ENCODE data around the gene STAB1.

DNA sequence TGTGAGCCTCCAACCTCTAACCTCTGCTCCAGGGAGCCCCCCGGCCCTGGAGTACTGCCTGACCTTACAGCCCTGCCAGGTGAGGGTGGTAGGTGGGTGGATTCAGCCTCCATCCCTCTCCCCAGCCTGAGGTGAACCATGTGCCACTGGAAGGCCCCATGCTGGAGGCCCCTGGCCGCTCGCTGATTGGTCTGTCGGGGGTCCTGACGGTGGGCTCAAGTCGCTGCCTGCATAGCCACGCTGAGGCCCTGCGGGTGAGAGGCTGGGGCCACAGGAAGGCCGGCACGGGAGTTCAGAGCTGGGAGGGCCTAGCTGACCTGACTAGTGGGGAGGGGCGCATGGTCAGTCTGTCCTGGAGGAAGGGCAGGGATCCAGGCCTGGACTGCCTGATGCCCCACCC is 19.4 kb downstream of the STAB1 start:
- TF ChIP-seq CTCF (IDR thresholded peaks at IDR 0.05) (no peak), POLR2A (IDR thresholded peaks at IDR 0.05) (no peak)
